ENCODE results near the gene GDF10.

GDF10 gene

DNA sequence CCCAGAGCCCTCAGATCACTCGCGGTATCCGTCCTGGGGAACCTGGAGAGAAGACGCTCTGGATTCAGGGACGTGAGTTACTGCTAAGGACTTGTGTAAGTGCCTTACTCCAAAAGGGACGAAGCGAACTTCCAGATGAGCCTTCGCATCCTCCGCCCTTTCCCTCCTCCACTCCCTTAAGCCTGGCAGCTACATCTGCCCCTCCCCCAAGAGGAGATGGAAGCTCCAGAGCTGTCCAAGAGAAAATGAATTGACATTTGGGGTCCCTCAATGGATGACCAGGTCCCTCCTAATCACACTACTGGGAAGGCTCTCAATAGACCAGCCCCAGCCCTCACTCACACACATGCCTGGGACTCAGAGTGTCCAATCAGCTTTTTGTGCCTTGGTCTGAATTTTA lies 31.3 kb upstream of the GDF10 start:
- H3K9me3 ChIP-seq (ENCODE audit: control insufficient read depth in 5 of 5, low read length in 5 of 5): peaks cover 0 to 6% (median 0%) of the 10 kb centered on the region in 5 donors
- H3K27ac ChIP-seq (ENCODE audit: low read depth, low read length): no peak overlapping the region
- no peaks in the 10 kb centered on the region for H3K4me1 ChIP-seq (ENCODE audit: control insufficient read depth in 5 of 5, insufficient read depth in 5 of 5, low read length in 5 of 5)
- H3K9ac ChIP-seq (ENCODE audit: low read length in 5 of 5): no peak overlapping the region
- no peaks in the 10 kb centered on the region for H3K36me3 ChIP-seq (ENCODE audit: control insufficient read depth in 5 of 5, insufficient read depth in 5 of 5, low read length in 5 of 5)
- H3K4me3 ChIP-seq (ENCODE audit: low read depth in 1 of 5, low read length in 5 of 5): no peak overlapping the region
- no peaks in the 10 kb centered on the region for H3K27me3 ChIP-seq (ENCODE audit: control insufficient read depth in 5 of 5, insufficient read depth in 4 of 5, low read length in 5 of 5)

- Histone ChIP-seq H3K9ac (ENCODE audit: low read length in 5 of 5) (no peak overlapping the region), H3K9me3 (ENCODE audit: control insufficient read depth in 5 of 5, low read length in 5 of 5) (peaks cover 0 to 6% (median 0%) of the 10 kb centered on the region in 5 donors), H3K36me3 (ENCODE audit: control insufficient read depth in 5 of 5, insufficient read depth in 5 of 5, low read length in 5 of 5) (no peaks in the 10 kb centered on the region), H3K4me3 (ENCODE audit: low read depth in 1 of 5, low read length in 5 of 5) (no peak overlapping the region), H3K27me3 (ENCODE audit: control insufficient read depth in 5 of 5, insufficient read depth in 4 of 5, low read length in 5 of 5) (no peaks in the 10 kb centered on the region), H3K27ac (ENCODE audit: low read depth, low read length) (no peak overlapping the region), H3K4me1 (ENCODE audit: control insufficient read depth in 5 of 5, insufficient read depth in 5 of 5, low read length in 5 of 5) (no peaks in the 10 kb centered on the region)
Measured at GRCh38 chr10:47269294-47269693, 30.7 kb upstream of the GDF10 start.

GRCh38 chr10:47276071-47276470 lies 23.9 kb upstream of the GDF10 start:
- H3K27ac ChIP-seq (ENCODE audit: low read depth, low read length): no peak overlapping the region
- H3K9ac ChIP-seq (ENCODE audit: low read length in 5 of 5): no peak overlapping the region
- H3K36me3 ChIP-seq (ENCODE audit: control insufficient read depth in 5 of 5, insufficient read depth in 5 of 5, low read length in 5 of 5): no peaks in the 10 kb centered on the region
- H3K4me3 ChIP-seq (ENCODE audit: low read depth in 1 of 5, low read length in 5 of 5): no peak overlapping the region
- H3K27me3 ChIP-seq (ENCODE audit: control insufficient read depth in 5 of 5, insufficient read depth in 4 of 5, low read length in 5 of 5): peaks cover 0 to 9% (median 2%) of the 10 kb centered on the region in 5 donors
- no peaks in the 10 kb centered on the region for H3K4me1 ChIP-seq (ENCODE audit: control insufficient read depth in 5 of 5, insufficient read depth in 5 of 5, low read length in 5 of 5)
- H3K9me3 ChIP-seq (ENCODE audit: control insufficient read depth in 5 of 5, low read length in 5 of 5): peaks cover 0 to 4% (median 0%) of the 10 kb centered on the region in 5 donors

- Histone ChIP-seq H3K9ac (ENCODE audit: low read length in 5 of 5) (no peak overlapping the region), H3K27me3 (ENCODE audit: control insufficient read depth in 5 of 5, insufficient read depth in 4 of 5, low read length in 5 of 5) (peaks cover 0 to 9% (median 2%) of the 10 kb centered on the region in 5 donors), H3K27ac (ENCODE audit: low read depth, low read length) (no peak overlapping the region), H3K4me1 (ENCODE audit: control insufficient read depth in 5 of 5, insufficient read depth in 5 of 5, low read length in 5 of 5) (no peaks in the 10 kb centered on the region), H3K4me3 (ENCODE audit: low read depth in 1 of 5, low read length in 5 of 5) (no peak overlapping the region), H3K36me3 (ENCODE audit: control insufficient read depth in 5 of 5, insufficient read depth in 5 of 5, low read length in 5 of 5) (no peaks in the 10 kb centered on the region), H3K9me3 (ENCODE audit: control insufficient read depth in 5 of 5, low read length in 5 of 5) (peaks cover 0 to 4% (median 0%) of the 10 kb centered on the region in 5 donors)
Measured at GRCh38 chr10:47276576-47277351, 23.2 kb upstream of the GDF10 start.

GRCh38 chr10:47277352-47278151 lies 22.4 kb upstream of the GDF10 start:
- peaks cover 0 to 4% (median 0%) of the 10 kb centered on the region in 5 donors for H3K9me3 ChIP-seq (ENCODE audit: control insufficient read depth in 5 of 5, low read length in 5 of 5)
- H3K4me3 ChIP-seq (ENCODE audit: low read depth in 1 of 5, low read length in 5 of 5): no peak overlapping the region
- H3K27ac ChIP-seq (ENCODE audit: low read depth, low read length): no peak overlapping the region
- H3K4me1 ChIP-seq (ENCODE audit: control insufficient read depth in 5 of 5, insufficient read depth in 5 of 5, low read length in 5 of 5): no peaks in the 10 kb centered on the region
- peaks cover 0 to 10% (median 2%) of the 10 kb centered on the region in 5 donors for H3K27me3 ChIP-seq (ENCODE audit: control insufficient read depth in 5 of 5, insufficient read depth in 4 of 5, low read length in 5 of 5)
- H3K36me3 ChIP-seq (ENCODE audit: control insufficient read depth in 5 of 5, insufficient read depth in 5 of 5, low read length in 5 of 5): no peaks in the 10 kb centered on the region
- H3K9ac ChIP-seq (ENCODE audit: low read length in 5 of 5): no peak overlapping the region

DNA sequence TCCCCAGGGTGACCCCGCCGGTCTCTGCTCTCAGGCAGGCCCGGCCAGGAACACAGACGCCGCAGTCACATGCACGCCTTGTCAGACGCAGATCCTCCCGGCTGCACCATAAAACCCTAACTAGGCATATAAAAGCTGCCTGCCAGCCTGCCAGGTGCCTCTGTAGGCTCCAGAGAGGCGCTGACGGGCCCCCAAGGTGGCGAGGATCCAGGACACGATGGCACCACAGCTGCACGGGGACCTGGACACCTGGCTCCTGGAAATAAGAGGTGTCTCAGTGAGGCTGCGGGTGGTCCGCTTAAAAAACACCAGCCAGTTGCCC lies 21.9 kb upstream of the GDF10 start:
- H3K9ac ChIP-seq (ENCODE audit: low read length in 5 of 5): no peak overlapping the region
- H3K27ac ChIP-seq (ENCODE audit: low read depth, low read length): no peak overlapping the region
- H3K36me3 ChIP-seq (ENCODE audit: control insufficient read depth in 5 of 5, insufficient read depth in 5 of 5, low read length in 5 of 5): no peaks in the 10 kb centered on the region
- peaks cover 0 to 10% (median 2%) of the 10 kb centered on the region in 5 donors for H3K27me3 ChIP-seq (ENCODE audit: control insufficient read depth in 5 of 5, insufficient read depth in 4 of 5, low read length in 5 of 5)
- no peak overlapping the region for H3K4me3 ChIP-seq (ENCODE audit: low read depth in 1 of 5, low read length in 5 of 5)
- H3K9me3 ChIP-seq (ENCODE audit: control insufficient read depth in 5 of 5, low read length in 5 of 5): peaks cover 0 to 3% (median 0%) of the 10 kb centered on the region in 5 donors
- no peaks in the 10 kb centered on the region for H3K4me1 ChIP-seq (ENCODE audit: control insufficient read depth in 5 of 5, insufficient read depth in 5 of 5, low read length in 5 of 5)

GRCh38 chr10:47278720-47279119 lies 21.3 kb upstream of the GDF10 start:
- H3K27ac ChIP-seq (ENCODE audit: low read depth, low read length): no peak overlapping the region
- no peak overlapping the region for H3K4me3 ChIP-seq (ENCODE audit: low read depth in 1 of 5, low read length in 5 of 5)
- H3K36me3 ChIP-seq (ENCODE audit: control insufficient read depth in 5 of 5, insufficient read depth in 5 of 5, low read length in 5 of 5): no peaks in the 10 kb centered on the region
- H3K4me1 ChIP-seq (ENCODE audit: control insufficient read depth in 5 of 5, insufficient read depth in 5 of 5, low read length in 5 of 5): no peaks in the 10 kb centered on the region
- H3K9ac ChIP-seq (ENCODE audit: low read length in 5 of 5): no peak overlapping the region
- no peaks in the 10 kb centered on the region for H3K9me3 ChIP-seq (ENCODE audit: control insufficient read depth in 5 of 5, low read length in 5 of 5)
- H3K27me3 ChIP-seq (ENCODE audit: control insufficient read depth in 5 of 5, insufficient read depth in 4 of 5, low read length in 5 of 5): peaks cover 0 to 10% (median 2%) of the 10 kb centered on the region in 5 donors

DNA sequence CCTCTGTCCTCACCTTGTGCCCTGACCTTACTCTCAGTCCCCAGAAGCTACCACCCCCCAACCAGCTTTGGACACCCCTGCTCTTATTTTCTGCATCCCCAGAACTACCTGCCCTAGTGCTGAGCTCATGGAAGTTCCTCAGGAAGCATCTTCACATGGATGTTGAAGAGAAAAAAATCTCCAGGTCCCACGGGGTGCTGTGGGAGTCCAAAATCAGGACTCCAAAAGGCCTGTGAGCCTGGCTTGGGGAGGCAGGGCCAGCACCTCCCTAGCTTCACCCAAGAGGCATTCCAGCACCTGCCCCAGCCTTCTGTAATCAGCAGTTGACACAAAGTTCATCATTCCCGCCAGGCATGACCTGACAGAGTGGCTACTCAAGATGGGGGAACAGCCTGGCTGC lies 20.7 kb upstream of the GDF10 start:
- H3K4me3 ChIP-seq (ENCODE audit: low read depth in 1 of 5, low read length in 5 of 5): no peak overlapping the region
- no peak overlapping the region for H3K27ac ChIP-seq (ENCODE audit: low read depth, low read length)
- H3K36me3 ChIP-seq (ENCODE audit: control insufficient read depth in 5 of 5, insufficient read depth in 5 of 5, low read length in 5 of 5): no peaks in the 10 kb centered on the region
- H3K4me1 ChIP-seq (ENCODE audit: control insufficient read depth in 5 of 5, insufficient read depth in 5 of 5, low read length in 5 of 5): no peaks in the 10 kb centered on the region
- H3K9ac ChIP-seq (ENCODE audit: low read length in 5 of 5): no peak overlapping the region
- H3K27me3 ChIP-seq (ENCODE audit: control insufficient read depth in 5 of 5, insufficient read depth in 4 of 5, low read length in 5 of 5): peaks cover 0 to 10% (median 2%) of the 10 kb centered on the region in 5 donors
- H3K9me3 ChIP-seq (ENCODE audit: control insufficient read depth in 5 of 5, low read length in 5 of 5): no peaks in the 10 kb centered on the region

DNA sequence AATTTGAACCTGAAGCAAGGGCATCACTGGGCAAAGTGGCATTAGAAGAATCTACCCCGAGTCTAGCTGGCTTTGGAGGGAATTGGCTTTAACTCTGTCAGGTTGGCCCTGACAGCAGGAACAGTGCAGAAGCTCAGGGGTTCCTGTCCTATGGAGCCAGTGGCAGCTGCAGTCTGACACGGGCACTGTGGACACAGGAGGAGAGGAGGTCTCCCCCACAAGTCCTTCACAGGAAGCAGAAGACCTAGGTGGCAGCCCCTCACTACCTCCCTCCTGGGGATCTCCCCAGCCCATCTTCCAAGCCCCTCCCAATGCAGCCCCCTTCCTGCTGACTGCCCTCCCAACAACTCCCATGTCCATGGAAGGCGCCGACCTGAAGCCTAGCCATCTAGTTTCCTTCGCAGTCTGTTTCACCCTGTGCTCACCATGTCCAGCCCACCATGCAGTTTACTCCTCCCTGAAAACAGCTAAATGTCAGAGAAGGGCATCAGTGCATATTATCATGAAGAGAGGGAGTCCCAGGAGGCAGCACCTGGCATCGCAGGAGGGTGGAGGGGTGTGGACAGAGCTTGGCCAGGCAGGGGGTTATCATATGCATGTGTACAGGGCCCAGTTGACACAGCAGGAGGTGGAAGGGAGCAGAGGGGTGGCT lies 17.9 kb upstream of the GDF10 start:
- Histone ChIP-seq H3K27me3 (ENCODE audit: control insufficient read depth in 5 of 5, insufficient read depth in 4 of 5, low read length in 5 of 5) (peaks cover 0 to 6% (median 0%) of the 10 kb centered on the region in 5 donors), H3K9ac (ENCODE audit: low read length in 5 of 5) (no peak overlapping the region), H3K4me3 (ENCODE audit: low read depth in 1 of 5, low read length in 5 of 5) (no peak overlapping the region), H3K36me3 (ENCODE audit: control insufficient read depth in 5 of 5, insufficient read depth in 5 of 5, low read length in 5 of 5) (no peaks in the 10 kb centered on the region), H3K4me1 (ENCODE audit: control insufficient read depth in 5 of 5, insufficient read depth in 5 of 5, low read length in 5 of 5) (peaks cover 0 to 16% (median 10%) of the 10 kb centered on the region in 5 donors), H3K9me3 (ENCODE audit: control insufficient read depth in 5 of 5, low read length in 5 of 5) (no peaks in the 10 kb centered on the region), H3K27ac (ENCODE audit: low read depth, low read length) (no peak overlapping the region)

DNA sequence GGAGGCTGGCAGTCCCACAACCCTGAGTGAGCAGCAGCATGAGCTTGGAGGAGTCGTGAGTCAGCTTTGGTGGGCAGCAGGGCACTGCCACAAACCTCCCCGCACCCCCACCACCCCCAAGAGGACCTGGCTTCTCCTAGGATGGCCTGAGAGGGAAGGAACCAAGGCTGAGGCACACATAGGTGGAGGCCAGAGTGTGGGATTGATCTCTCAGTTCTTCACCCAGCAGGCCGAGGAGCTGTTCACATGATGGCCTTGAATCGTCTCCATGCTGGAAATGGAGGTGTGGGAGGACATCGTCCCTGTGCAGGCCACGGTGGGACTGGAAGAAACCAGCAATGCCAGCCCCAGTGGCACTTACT lies 17.4 kb upstream of the GDF10 start:
- Histone ChIP-seq H3K9me3 (ENCODE audit: control insufficient read depth in 5 of 5, low read length in 5 of 5) (no peaks in the 10 kb centered on the region), H3K27me3 (ENCODE audit: control insufficient read depth in 5 of 5, insufficient read depth in 4 of 5, low read length in 5 of 5) (peaks cover 0 to 6% (median 0%) of the 10 kb centered on the region in 5 donors), H3K9ac (ENCODE audit: low read length in 5 of 5) (no peak overlapping the region), H3K4me3 (ENCODE audit: low read depth in 1 of 5, low read length in 5 of 5) (no peak overlapping the region), H3K36me3 (ENCODE audit: control insufficient read depth in 5 of 5, insufficient read depth in 5 of 5, low read length in 5 of 5) (no peaks in the 10 kb centered on the region), H3K4me1 (ENCODE audit: control insufficient read depth in 5 of 5, insufficient read depth in 5 of 5, low read length in 5 of 5) (peaks cover 0 to 19% (median 14%) of the 10 kb centered on the region in 5 donors), H3K27ac (ENCODE audit: low read depth, low read length) (no peak overlapping the region)
